Dedifferentiated amniotic fluid mesenchymal stem cell (primary cell): Measurements from ENCODE around the gene FBXL7.

ENCODE experiments used
- DNase-seq: peaks from one replicate; pipeline ENCODE4 v3.0.0-alpha.2; 2016; ENCODE audit errors: extremely low spot score

Gene FBXL7

GRCh38 chr5:15614679-15615078 is 114.7 kb downstream of the FBXL7 start:
- DNase-seq: no peak

DNA sequence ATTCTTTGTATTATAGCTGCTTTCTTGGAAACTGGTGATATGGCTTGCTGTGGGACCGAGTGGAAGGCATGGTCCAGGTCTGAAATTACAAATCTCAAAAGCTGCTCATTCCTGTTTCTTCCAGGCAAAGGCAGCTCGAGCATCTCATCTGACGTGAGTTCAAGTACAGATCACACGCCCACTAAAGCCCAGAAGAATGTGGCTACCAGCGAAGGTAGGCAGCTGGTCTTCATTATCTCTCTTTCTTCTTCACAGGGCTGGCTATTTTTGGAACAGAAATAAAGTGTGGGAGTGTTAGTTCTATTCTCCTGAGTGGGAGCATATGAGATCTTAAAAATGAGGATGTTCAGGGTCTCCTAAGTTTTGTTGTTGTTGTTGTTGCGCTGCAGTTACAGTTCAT is 115.9 kb downstream of the FBXL7 start:
- peak; percentile 21 for DNase-seq

DNA sequence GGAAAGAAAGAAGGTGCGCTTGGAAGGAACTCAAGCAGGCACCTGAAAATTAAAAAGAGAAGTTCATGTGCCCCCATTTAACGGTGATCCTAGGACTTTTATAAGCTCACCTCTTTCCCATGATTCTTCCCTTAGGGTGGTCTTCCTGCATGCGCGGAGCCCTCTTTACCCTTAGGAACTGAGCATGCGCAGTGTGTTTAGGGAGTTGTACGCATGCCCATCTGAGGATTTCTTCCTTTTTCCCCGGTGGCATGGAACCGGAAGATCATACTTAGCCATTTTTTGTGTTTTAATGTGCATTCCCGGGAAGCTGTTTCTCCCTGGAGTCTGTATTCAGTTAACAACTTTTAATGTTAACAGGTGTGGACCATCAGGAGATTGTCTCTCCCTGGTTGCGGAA is 119.0 kb downstream of the FBXL7 start:
- DNase-seq: no peak

DNA sequence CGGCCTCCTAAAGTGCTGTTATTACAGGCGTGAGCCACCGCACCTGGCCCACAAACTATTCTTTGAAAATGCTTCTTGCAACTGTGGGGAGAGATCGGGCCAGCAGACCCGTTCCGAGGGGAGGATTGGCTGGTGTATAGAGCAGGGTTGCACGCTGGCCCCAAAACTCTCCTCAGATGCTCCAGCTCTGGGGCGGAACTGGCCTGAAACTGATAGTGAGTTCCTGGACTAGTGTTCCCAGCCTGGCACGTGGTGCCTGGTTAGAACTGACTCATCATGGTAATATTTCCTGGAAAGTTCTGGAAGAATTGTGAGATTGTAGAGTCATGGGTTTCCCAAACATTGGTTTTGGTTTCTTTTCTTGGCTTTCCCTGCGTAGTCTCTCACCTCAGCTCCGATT is 120.5 kb downstream of the FBXL7 start:
- DNase-seq: peak; percentile 22

DNA sequence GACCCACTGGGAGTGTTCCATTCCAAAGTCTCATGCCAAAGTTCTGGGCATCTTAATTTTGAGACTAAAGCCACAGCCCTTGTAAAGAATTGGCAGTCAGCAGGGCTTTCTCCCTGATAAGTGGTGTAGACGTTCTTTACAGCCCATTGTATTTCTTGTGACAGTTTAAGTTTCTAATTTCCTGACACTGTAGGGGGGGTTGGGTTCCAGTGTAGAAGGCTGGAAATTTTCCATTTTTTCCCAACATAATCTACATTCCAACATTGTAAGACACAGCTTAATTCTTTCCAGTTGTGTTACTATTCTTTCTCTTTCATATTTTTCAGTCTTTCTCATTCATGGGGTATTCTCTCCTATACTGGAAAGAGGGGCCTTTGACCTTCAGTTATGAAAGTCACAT is 121.1 kb downstream of the FBXL7 start:
- peak; percentile 34 for DNase-seq

- no peak for DNase-seq
These were observed 123.8 kb downstream of the FBXL7 start for GRCh38 chr5:15623794-15624193.

GRCh38 chr5:15627109-15627508 is 127.1 kb downstream of the FBXL7 start:
- DNase-seq: no peak

GRCh38 chr5:15627647-15628046 is 127.7 kb downstream of the FBXL7 start:
- DNase-seq: no peak

GRCh38 chr5:15630441-15630840 is 130.5 kb downstream of the FBXL7 start:
- DNase-seq: no peak

DNA sequence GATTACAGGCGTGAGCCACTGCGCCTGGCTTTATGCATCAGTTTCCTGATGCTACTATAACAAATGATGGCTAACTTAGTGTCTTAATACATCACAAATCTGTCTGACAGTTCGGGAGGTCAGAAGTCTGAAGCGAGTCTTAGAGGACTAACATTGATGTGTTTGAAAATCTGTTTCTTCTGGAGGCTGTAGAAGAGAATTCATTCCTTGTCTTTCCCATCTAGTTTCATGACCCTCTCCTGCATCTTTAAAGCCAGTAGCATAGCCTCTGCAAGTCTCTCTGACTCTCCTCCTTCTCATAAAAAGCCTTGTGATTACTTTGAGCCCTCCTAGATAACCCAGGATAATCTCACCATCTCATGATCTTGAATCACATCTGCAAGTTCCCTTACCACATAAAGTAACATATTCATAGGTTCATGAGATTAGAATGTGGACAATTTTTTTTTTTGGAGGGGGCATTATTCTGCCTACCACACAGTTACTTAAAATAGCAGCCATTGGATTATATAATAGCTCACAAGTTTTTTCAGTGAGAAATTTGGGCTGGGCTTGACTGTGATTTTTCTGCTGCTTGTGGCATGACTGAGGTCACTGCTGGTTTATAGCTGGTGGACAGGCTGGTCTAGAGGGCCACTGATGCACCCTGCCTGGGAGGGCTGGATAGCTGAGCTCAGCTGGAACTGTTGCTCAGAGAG is 134.8 kb downstream of the FBXL7 start:
- no peak for DNase-seq

GRCh38 chr5:15635289-15635616 is 135.3 kb downstream of the FBXL7 start:
- no peak for DNase-seq

DNA sequence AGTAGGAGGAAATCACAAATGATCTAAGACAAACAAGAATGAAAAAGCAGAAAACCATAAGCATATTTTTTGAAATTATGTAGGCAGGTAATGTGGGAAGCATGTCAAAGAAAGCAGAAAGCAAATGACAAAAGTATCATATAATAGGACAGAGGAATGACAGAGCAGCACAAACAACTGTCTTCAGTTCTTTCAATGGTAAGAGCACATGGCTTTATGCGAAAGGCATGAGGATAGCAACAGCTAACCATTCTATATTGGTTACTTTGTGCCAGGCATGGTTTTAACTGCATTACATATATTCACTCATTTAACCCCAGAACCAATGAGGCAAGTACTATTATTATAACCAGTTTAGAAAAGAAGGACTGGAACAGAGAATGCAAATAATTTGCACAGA is 137.4 kb downstream of the FBXL7 start:
- DNase-seq: no peak

- DNase-seq: no peak
These were observed 137.9 kb downstream of the FBXL7 start for GRCh38 chr5:15637886-15638285.

DNA sequence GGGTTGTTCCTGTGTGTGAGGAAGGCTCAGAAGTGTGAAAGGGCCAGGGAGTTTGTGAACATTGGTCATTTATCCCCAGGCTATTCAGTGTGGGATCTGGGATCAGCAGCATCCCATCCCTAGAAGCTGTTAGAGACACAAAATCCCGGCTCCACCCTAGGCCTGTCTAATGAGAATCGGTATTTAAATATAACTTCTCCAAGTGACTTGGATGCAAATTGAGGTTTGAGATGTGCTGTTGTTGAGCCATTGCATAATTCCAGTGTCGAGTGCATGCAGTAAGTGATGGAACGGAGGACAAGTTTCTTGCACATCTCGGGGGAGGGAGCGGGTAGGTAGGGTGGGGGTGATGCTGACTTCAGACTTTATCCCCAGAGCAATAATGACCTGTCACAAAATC is 138.3 kb downstream of the FBXL7 start:
- DNase-seq: no peak

- DNase-seq: no peak
These were observed 139.3 kb downstream of the FBXL7 start for GRCh38 chr5:15639288-15639687.

- DNase-seq: no peak
These were observed 140.1 kb downstream of the FBXL7 start for GRCh38 chr5:15640116-15640515.

DNA sequence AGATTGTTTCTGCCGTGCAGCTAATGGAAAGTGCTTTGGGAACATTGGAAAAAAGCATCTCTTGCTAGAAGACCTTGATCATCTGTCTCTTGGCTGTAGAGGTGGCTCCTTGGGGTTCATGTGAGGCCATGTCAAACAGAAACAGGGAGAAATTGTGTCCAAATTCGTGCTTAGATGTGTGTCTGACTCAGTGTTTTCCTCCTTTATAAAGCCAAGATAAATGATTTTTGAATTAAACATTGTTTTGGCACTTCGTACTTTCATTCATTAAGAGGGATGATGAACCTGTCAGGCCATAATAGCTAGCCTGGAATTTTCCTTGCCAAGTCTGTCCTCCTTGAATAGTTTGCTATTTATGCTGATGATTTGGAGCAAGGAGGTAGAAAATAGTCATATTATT is 143.8 kb downstream of the FBXL7 start:
- no peak for DNase-seq

GRCh38 chr5:15645381-15646160 is 145.6 kb downstream of the FBXL7 start:
- DNase-seq: no peak

GRCh38 chr5:15646371-15646770 is 146.4 kb downstream of the FBXL7 start:
- DNase-seq: peak; percentile 28

DNA sequence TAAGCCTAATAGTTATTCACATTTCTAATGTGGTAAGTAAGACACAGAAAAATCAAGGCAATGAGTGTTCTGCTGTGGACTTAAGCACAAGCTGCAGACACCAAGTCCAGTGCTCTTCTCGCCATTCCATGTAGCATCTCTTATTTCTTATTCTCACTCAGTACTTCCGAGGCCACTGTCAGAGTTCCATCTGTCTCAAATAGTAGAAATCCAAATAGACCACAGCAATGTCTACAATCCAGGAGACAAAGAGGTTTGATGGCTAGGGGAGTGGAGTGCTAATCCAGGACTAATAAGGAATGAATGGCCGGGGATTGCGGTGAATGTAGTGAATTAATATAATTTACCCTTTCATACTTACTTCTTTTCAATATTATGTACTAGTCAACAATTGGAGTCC is 147.3 kb downstream of the FBXL7 start:
- DNase-seq: no peak

DNA sequence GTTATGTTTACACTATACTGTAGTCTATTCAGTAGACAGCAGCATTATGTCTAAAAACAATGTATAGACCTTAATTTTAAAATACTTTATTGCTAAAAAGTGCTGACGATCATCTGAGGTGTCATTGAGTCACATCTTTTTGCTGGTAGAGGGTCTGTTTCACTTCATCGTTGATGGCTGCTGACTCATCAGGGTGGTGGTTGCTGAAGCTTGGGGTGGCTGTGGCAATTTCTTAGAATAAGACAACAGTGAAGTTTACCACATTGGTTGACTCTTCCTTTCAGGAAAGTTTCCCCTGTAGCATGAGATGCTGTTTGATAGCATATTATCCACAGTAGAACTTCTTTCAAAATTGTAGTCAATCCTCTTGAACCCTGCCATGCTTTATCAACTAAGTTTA is 150.3 kb downstream of the FBXL7 start:
- DNase-seq: no peak

GRCh38 chr5:15654779-15655178 is 154.8 kb downstream of the FBXL7 start:
- no peak for DNase-seq

DNA sequence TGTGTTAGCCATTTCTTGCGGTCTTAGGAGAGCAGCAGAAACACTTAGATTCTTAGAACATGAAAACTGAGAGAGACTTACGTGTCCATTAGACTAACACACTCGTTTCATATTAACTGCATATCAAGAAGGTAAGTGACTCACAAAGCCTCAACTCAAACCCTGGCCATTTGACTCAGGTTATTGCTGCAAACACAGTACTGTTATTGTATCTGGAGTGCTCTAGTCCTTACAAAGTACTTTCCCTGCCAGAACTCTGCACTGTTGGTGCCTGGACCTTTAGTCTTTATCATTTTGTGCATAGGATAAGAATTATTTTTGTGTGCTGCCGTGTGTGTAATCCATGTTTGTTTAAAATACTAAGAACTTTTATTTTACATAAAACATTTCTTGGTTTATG is 155.7 kb downstream of the FBXL7 start:
- DNase-seq: no peak

DNA sequence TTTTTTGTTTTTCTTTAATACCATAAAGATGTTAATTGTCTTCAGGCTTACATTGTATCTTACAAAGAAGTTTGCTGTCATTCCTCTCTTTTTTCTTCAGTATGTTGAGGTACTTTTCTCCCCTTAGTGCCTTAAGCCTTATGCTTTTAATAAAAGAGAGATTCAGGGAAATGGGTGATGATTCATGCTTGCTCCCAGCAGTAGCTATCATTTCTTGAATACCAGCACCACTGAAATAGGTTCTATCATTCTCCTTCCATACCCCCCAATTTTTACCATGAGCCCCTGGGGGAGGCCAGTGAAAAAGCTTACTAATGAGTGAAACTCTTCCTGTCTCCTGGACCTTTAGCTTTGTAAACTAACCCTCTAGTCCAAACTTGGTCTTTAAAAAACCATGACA is 165.0 kb downstream of the FBXL7 start:
- DNase-seq: no peak
